Suprapubic skin (tissue), 4 donors: ENCODE measurements around the gene CEP295NL.

Source experiments
- CTCF ChIP-seq, 2 donors: fragments of 200-600 bp in 1 of 2; fragments of 450-650 bp in 1 of 2; sonication (generic) in 1 of 2; IDR thresholded peaks; one replicate each; pipeline ENCODE4 v1.5.1; 2016 to 2019; ENCODE audit warnings: antibody characterized with exemption in 2 of 2, mild to moderate bottlenecking in 1 of 2, moderate library complexity in 1 of 2
- EP300 ChIP-seq: sonication (generic); formaldehyde crosslinking; IDR thresholded peaks from one replicate; pipeline ENCODE4 v1.6.1; 2017; ENCODE audit warnings: antibody characterized with exemption
- POLR2A ChIP-seq, 2 donors: fragments of 450-650 bp; IDR thresholded peaks; one replicate each; pipeline ENCODE4 v1.6.1; 2017; ENCODE audit warnings: antibody characterized with exemption in 2 of 2, mild to moderate bottlenecking in 2 of 2, moderate library complexity in 2 of 2
- POLR2AphosphoS5 ChIP-seq, 3 donors: sonication (generic); formaldehyde crosslinking; IDR thresholded peaks; one replicate each; pipeline ENCODE4 v1.6.1; 2017; ENCODE audit warnings: antibody characterized with exemption in 3 of 3

GRCh38 chr17:78878871-78879527 lies 24.0 kb downstream of the CEP295NL start:
- no peak for TF ChIP-seq CTCF (IDR thresholded peaks at IDR 0.05)
- TF ChIP-seq POLR2AphosphoS5 (IDR thresholded peaks at IDR 0.05) = no peak
- no peak for TF ChIP-seq POLR2A (IDR thresholded peaks at IDR 0.05)
- TF ChIP-seq EP300 = no peak
